HCT116 (cell line): Measurements from ENCODE around the gene FRAS1.

Source experiments
- ATF3 ChIP-seq: IDR thresholded peaks from 2 replicates; pipeline ENCODE4 v1.6.1; 2012
- CTCF ChIP-seq, 3 experiments: fragments of 200-600 bp in 1 of 3; sonication (generic) in 1 of 3; IDR thresholded peaks in 2 of 3; conservative IDR thresholded peaks in 1 of 3; 2 replicates each; pipeline ENCODE4 v1.5.1; 2012 to 2017; ENCODE audit warnings: low read depth in 2 of 3, low read length in 2 of 3, antibody characterized with exemption in 1 of 3, borderline replicate concordance in 1 of 3, control low read depth in 1 of 3, mild to moderate bottlenecking in 1 of 3, mixed read lengths in 1 of 3, mixed run types in 1 of 3, moderate library complexity in 1 of 3; ENCODE audit not compliant: insufficient read depth in 1 of 3
- EGR1 ChIP-seq: IDR thresholded peaks from 2 replicates; pipeline ENCODE4 v1.6.1; 2012; ENCODE audit warnings: low read depth
- JUND ChIP-seq: IDR thresholded peaks from 2 replicates; pipeline ENCODE4 v1.6.1; 2012
- MAX ChIP-seq: IDR thresholded peaks from 2 replicates; pipeline ENCODE4 v1.6.1; 2012
- POLR2A ChIP-seq: IDR thresholded peaks from 2 replicates; pipeline ENCODE4 v1.7.0; 2011; ENCODE audit warnings: borderline replicate concordance; ENCODE audit not compliant: insufficient read depth, insufficient read length; ENCODE audit errors: extremely low read depth
- RAD21 ChIP-seq: IDR thresholded peaks from 2 replicates; pipeline ENCODE4 v1.6.1; 2012; ENCODE audit warnings: low read depth, mild to moderate bottlenecking
- SRF ChIP-seq: IDR thresholded peaks from 2 replicates; pipeline ENCODE4 v1.6.1; 2012; ENCODE audit warnings: low read depth
- TCF7L2 ChIP-seq: IDR thresholded peaks from 2 replicates; pipeline ENCODE4 v1.7.0; 2011; ENCODE audit warnings: borderline replicate concordance, inconsistent platforms; ENCODE audit not compliant: insufficient read depth, insufficient read length; ENCODE audit errors: extremely low read depth
- YY1 ChIP-seq: IDR thresholded peaks from 2 replicates; pipeline ENCODE4 v1.6.1; 2011; ENCODE audit warnings: low read length, low read depth, moderate library complexity, mild to moderate bottlenecking; ENCODE audit not compliant: insufficient replicate concordance; ENCODE audit errors: extremely low read depth

- TF ChIP-seq POLR2A (no peak), JUND (no peak), YY1 (no peak), SRF (no peak), CTCF (IDR thresholded peaks at IDR 0.05 in 2 of 3, conservative IDR thresholded peaks at IDR 0.05 in 1 of 3; ENCODE audit: borderline replicate concordance in 1 of 3, insufficient read depth in 1 of 3, low read depth in 2 of 3, low read length in 2 of 3) (no peak), RAD21 (no peak), ATF3 (no peak), MAX (no peak), TCF7L2 (no peak), EGR1 (no peak)
Measured at GRCh38 chr4:78363031-78363570, 306.0 kb downstream of the FRAS1 start.
